Body of pancreas (tissue), 4 donors: ENCODE data around the gene MACROH2A1.

Experiments used
- POLR2A ChIP-seq, 3 donors: fragments of 450-650 bp; IDR thresholded peaks; one replicate each; pipeline ENCODE4 v1.6.1; 2016; ENCODE audit warnings: antibody characterized with exemption in 3 of 3, mild to moderate bottlenecking in 2 of 3
- TF ChIP-seq, protein P1 (sequence below), 7 experiments: fragments of 450-650 bp in 4 of 7; fragments of 200-600 bp in 3 of 7; sonication (generic) in 3 of 7; IDR thresholded peaks; one replicate each; pipeline ENCODE4 v1.5.1; 2016 to 2019; ENCODE audit warnings: antibody characterized with exemption in 7 of 7

DNA sequence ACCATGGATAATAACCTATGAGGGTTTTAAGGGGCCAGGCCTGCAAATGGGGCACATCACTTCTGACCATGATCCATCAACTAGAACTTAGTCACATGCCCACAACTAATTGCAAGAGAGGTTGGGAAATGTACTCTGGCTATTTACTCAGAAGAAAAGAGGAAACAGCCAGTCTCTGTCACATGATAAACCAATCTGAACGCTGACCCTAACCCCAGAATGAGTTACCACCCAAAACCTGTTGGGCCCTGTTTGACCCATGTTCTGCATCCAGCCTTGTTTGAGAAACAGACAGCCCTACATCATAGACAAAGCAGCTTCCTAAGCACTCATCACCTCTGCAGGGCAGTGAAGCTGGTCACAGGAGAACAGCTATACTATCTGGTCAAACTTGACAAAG lies 5.8 kb downstream of the MACROH2A1 start:
- TF ChIP-seq, protein P1, sequence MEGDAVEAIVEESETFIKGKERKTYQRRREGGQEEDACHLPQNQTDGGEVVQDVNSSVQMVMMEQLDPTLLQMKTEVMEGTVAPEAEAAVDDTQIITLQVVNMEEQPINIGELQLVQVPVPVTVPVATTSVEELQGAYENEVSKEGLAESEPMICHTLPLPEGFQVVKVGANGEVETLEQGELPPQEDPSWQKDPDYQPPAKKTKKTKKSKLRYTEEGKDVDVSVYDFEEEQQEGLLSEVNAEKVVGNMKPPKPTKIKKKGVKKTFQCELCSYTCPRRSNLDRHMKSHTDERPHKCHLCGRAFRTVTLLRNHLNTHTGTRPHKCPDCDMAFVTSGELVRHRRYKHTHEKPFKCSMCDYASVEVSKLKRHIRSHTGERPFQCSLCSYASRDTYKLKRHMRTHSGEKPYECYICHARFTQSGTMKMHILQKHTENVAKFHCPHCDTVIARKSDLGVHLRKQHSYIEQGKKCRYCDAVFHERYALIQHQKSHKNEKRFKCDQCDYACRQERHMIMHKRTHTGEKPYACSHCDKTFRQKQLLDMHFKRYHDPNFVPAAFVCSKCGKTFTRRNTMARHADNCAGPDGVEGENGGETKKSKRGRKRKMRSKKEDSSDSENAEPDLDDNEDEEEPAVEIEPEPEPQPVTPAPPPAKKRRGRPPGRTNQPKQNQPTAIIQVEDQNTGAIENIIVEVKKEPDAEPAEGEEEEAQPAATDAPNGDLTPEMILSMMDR (IDR thresholded peaks at IDR 0.05): no peak
- TF ChIP-seq POLR2A (IDR thresholded peaks at IDR 0.05): no peak
